Measurements from ENCODE around the gene FAM229B. TPM values are rescaled to one million over a fixed set of nuclear protein-coding genes. Genes with fewer than 3 reads are reported as not detected.

Gene FAM229B
- total and polyA plus RNA-seq, 2 of the 8 experiments (the other 6 are each of a cell fraction or from before 2014, with no cell fraction given): 10.0 to 10.4 TPM

- ChIA-PET CTCF (ENCODE audit: partially characterized antibody) (interaction anchor here (1.6 kb wide), 1 partner anchor 11 kb away, joined by 3 read pairs; no protein-coding TSS in a partner anchor), POLR2A (ENCODE audit: partially characterized antibody) (interaction anchor here (1.5 kb wide), 1 partner anchor 9 kb away, joined by 4 read pairs; the partner anchor contains the start of genes FAM229B and TUBE1)
- H3K4ac ChIP-seq (replicated peaks; ENCODE audit: insufficient read length, low read depth, low read length): no peak overlapping the region
- H3K79me2 ChIP-seq (ENCODE audit: control insufficient read depth in 1 of 2, insufficient read depth in 2 of 2, low read length in 2 of 2): no peaks in the 10 kb centered on the region
- H3K36me3 ChIP-seq (ENCODE audit: control insufficient read depth in 2 of 4, insufficient read depth in 4 of 4, low read length in 3 of 4): no peaks in the 10 kb centered on the region
- no peaks in the 10 kb centered on the region for H3K9me3 ChIP-seq (ENCODE audit: insufficient read depth in 2 of 2, low read depth in 1 of 2, low read length in 1 of 2)
- H3K4me1 ChIP-seq (replicated peaks in 1 of 4; ENCODE audit: control insufficient read depth in 3 of 4, insufficient read depth in 4 of 4, low read length in 3 of 4): peaks cover 0 to 8% (median 3%) of the 10 kb centered on the region in 4 experiments; a peak in 1 of 7 replicates
- H3K4me2 ChIP-seq (ENCODE audit: insufficient read depth in 1 of 2, low read depth in 2 of 2, low read length in 2 of 2): no peak overlapping the region
- H2BK15ac ChIP-seq (ENCODE audit: low read length): no peak overlapping the region
- no peak overlapping the region for H2AFZ ChIP-seq (ENCODE audit: low read length)
- no peak overlapping the region for H3K27ac ChIP-seq (ENCODE audit: low read depth, low read length)
- H4K20me1 ChIP-seq (replicated peaks in 1 of 2; ENCODE audit: control insufficient read depth in 1 of 2, insufficient read depth in 2 of 2, low read length in 2 of 2): no peaks in the 10 kb centered on the region
- H2BK120ac ChIP-seq (replicated peaks; ENCODE audit: low read depth, low read length): no peak overlapping the region
- DNase-seq (ENCODE audit: low read depth in 1 of 2, low spot score in 2 of 2): no peak
- no peak overlapping the region for H2BK12ac ChIP-seq (ENCODE audit: low read depth, low read length)
- H3K56ac ChIP-seq (replicated peaks; ENCODE audit: insufficient read length, low read depth, low read length): no peak overlapping the region
- no peak overlapping the region for H3K9ac ChIP-seq (replicated peaks in 1 of 4; ENCODE audit: extremely low read depth in 1 of 4, low read depth in 3 of 4, low read length in 3 of 4)
- H2BK5ac ChIP-seq (ENCODE audit: low read depth, low read length): no peak overlapping the region
- no peak overlapping the region for H4K5ac ChIP-seq (ENCODE audit: insufficient read length, low read depth, low read length)
- H3K79me1 ChIP-seq (ENCODE audit: low read depth, low read length): no peaks in the 10 kb centered on the region
- H3K4me3 ChIP-seq (ENCODE audit: extremely low read depth in 1 of 4, insufficient read depth in 2 of 4, low read depth in 3 of 4, low read length in 4 of 4): no peak overlapping the region
- H3K23me2 ChIP-seq (ENCODE audit: low read depth, low read length): no peaks in the 10 kb centered on the region
- H3K18ac ChIP-seq (ENCODE audit: extremely low read depth, low read length): no peak overlapping the region
- H4K8ac ChIP-seq (ENCODE audit: extremely low read depth, insufficient read depth, low read length): no peak overlapping the region
- no peaks in the 10 kb centered on the region for H3K27me3 ChIP-seq (replicated peaks in 1 of 4; ENCODE audit: control insufficient read depth in 3 of 4, extremely low read depth in 1 of 4, insufficient read depth in 3 of 4, low read length in 3 of 4)
- H3K14ac ChIP-seq (ENCODE audit: insufficient read length): no peak overlapping the region
- H2AK5ac ChIP-seq (ENCODE audit: low read depth, low read length): no peak overlapping the region
- no peak for FAIRE-seq
- no peak overlapping the region for H2BK20ac ChIP-seq (ENCODE audit: low read length)
- 95% methylated on average over 2 of the region's 2 CpGs; no CpG with 5 or more reads in 1 of the 2 experiments for WGBS, 2 experiments (ENCODE audit: extremely low coverage in 1 of 2, insufficient coverage in 1 of 2, insufficient read length in 1 of 2, insufficient replicate concordance in 2 of 2, low coverage in 1 of 2, low lambda C conversion rate in 2 of 2, missing lambda C conversion rate in 1 of 2)
- no peak overlapping the region for H4K91ac ChIP-seq (replicated peaks; ENCODE audit: insufficient read length, low read length)
- H3K23ac ChIP-seq (ENCODE audit: insufficient read length): no peak overlapping the region
- TF ChIP-seq TAF1 (IDR thresholded peaks at IDR 0.05; ENCODE audit: low read depth, low read length): no peak
- TF ChIP-seq SP4 (IDR thresholded peaks at IDR 0.05; ENCODE audit: low read length): no peak
- TF ChIP-seq E2F6 (IDR thresholded peaks at IDR 0.05): no peak
- no peak for TF ChIP-seq CHD2 (IDR thresholded peaks at IDR 0.05; ENCODE audit: low read length)
- TF ChIP-seq JUND (IDR thresholded peaks at IDR 0.05; ENCODE audit: low read length): no peak
- no peak for TF ChIP-seq NRF1 (IDR thresholded peaks at IDR 0.05; ENCODE audit: low read depth, low read length)
- TF ChIP-seq HDAC2 (IDR thresholded peaks at IDR 0.05; ENCODE audit: borderline replicate concordance in 1 of 2, low read depth in 2 of 2, low read length in 2 of 2): no peak
- TF ChIP-seq ASH2L (IDR thresholded peaks at IDR 0.05; ENCODE audit: low read length): no peak
These were observed 9.5 kb downstream of the FAM229B start for GRCh38 chr6:112096901-112097300.

Data from H1 (cell line).